ENCODE results near the gene MED10. TPM values are rescaled to one million over a fixed set of nuclear protein-coding genes. Genes with fewer than 3 reads are reported as not detected.
A peak's percentile ranks its signal among the peaks of the same experiment; 100 is the strongest.

Gene MED10
- total and polyA plus RNA-seq, 5 experiments from 2014 or later: 70.0 to 108 (median 101) TPM

DNA sequence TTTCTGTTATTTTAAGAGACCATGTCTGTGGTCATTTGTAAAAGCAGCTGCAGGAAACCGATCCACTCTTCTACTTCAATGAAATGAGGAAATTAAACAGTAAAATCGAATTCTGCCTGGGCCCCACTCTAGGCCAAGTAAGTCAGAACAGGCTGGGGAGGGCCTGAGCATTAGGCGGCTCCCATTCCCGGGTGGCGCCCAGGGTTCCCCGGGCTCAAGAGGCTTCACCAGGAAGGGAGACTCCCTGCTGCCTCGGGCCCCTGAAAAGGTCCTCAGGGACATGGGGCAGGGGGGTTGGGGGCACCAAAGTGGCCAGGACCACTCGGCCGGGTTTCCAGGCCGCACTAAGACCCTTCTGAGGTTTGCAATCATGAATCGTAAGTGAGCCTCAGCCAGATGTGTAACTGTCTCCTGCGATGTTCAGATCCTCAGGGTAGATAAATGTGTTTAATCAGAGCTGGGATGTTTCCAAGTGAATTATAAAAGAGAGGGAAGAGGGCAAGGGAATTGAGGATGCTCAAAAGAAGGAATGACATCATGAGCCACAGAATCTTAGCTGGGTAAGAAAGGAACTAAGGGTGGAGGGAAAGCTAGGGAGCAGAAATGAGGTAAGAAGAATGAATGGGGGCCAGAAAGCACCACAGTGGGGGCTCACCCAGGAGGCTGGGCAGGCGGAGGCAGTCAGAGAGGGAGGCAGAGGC is 24.6 kb downstream of the MED10 start:
- Mint-ChIP-seq H3K36me3 (peaks cover 0 to 8% (median 3%) of the 10 kb centered on the region in 3 donors), H3K4me1 (peaks cover 0 to 13% (median 6%) of the 10 kb centered on the region in 4 donors), H3K27ac (peak overlapping the region in 5 of 10 donors; percentile 41 to 73 (median 67)), H3K4me3 (no peak overlapping the region), H3K27me3 (no peaks in the 10 kb centered on the region), H3K9me3 (no peaks in the 10 kb centered on the region)
- POLR2A ChIA-PET: no interaction called here
- no peak for ATAC-seq
- no peak for DNase-seq

DNA sequence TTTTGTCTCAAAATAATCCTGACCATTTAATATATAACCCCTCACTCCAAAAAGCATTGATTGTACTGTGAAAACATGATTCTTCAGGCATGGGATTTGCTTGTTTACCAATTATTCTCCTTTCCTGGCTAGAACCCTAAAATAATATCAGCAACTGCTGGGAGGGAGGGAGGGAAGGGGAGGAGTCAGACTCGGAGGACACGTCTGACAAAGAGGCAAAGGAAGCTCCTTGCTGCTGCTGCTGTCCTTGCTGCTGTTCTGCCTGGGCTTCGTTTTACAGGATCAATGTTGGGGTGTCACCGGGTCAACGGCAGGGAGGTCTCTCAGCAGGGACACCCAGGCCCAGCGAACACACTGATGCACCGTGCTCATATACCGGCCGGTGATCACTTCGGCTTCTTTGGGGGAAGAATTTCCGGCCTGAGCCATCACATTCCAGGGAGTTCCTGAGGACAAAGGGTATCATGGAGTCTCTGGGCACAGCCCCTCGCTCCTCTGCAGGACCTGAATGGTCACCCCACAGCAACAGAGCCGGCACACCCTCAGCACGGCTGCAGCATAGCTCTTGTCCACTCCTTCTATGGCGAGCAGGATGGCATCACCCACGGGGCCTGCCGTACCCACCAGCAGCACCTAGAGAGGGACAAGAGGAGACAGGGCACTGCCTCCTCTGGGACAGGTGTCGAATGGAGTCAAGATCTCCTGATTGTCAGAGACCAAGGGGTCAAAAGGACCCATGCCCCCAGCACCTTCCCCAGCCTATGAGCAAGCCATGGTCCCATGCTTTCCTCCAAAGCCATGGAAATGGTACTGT is 27.9 kb downstream of the MED10 start:
- H3K36me3 Mint-ChIP-seq: no peaks in the 10 kb centered on the region
- no peaks in the 10 kb centered on the region for H3K9me3 Mint-ChIP-seq
- peaks cover 0 to 2% (median 0%) of the 10 kb centered on the region in 5 donors for H3K27me3 Mint-ChIP-seq
- H3K27ac Mint-ChIP-seq: no peak overlapping the region
- H3K4me1 Mint-ChIP-seq: peaks cover 0 to 13% (median 5%) of the 10 kb centered on the region in 4 donors
- H3K4me3 Mint-ChIP-seq: no peak overlapping the region
- DNase-seq: no peak
- POLR2A ChIA-PET: no interaction called here
- ATAC-seq: no peak

DNA sequence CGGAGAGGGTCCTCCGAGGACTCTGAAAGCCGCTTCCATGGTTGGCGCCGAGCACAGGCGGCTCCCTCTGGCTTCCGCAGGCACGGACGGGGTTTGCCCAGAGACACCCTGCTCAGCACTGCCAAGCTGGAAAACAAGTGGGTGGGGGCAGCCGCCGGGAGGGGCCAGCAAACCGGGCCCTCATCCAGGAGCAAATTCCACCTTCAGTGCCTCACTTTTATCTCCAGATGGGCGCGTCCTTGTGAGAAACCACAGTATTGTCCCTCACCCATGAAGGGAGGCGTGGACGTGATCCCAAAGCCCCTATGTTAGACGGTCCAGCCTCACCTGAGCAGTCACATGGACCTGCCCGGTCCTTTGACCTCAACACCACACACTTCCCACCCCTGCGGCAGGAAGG is 29.0 kb downstream of the MED10 start:
- H3K4me3 Mint-ChIP-seq: no peak overlapping the region
- peaks cover 0 to 13% (median 6%) of the 10 kb centered on the region in 4 donors for H3K4me1 Mint-ChIP-seq
- no peaks in the 10 kb centered on the region for H3K36me3 Mint-ChIP-seq
- H3K27me3 Mint-ChIP-seq: peaks cover 0 to 3% (median 0%) of the 10 kb centered on the region in 5 donors
- POLR2A ChIA-PET: no interaction called here
- peak overlapping the region in 1 of 10 donors; percentile 33 for H3K27ac Mint-ChIP-seq
- no peak for DNase-seq
- ATAC-seq: no peak
- H3K9me3 Mint-ChIP-seq: no peaks in the 10 kb centered on the region

DNA sequence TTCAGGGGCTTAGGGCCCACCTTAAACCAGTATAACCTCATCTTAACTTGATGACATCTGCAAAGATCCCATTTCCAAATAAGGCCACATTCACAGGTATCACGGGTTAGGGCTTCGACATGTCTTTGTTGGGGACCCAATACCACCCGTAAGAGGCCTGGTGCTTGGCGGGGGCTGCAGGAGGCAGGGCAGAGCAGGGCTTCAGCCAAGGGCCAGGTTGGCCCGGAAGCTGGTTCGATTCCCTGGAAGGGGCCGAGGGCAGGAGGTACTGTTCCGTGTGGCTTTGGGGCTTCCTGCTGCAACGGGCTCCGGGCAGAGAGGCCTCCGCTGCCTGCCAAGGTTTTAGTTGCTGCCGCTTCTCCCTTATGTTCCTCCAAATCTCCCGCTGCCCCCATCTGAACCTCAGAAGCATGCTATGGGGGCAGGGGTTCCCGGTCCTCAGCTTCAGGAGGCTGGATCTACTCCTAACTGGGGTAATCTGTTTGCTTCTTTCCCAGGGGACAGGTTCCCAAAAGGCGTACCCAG is 29.8 kb downstream of the MED10 start:
- Mint-ChIP-seq H3K4me1 (peaks cover 0 to 13% (median 6%) of the 10 kb centered on the region in 4 donors), H3K4me3 (no peak overlapping the region), H3K27me3 (peaks cover 0 to 3% (median 0%) of the 10 kb centered on the region in 5 donors), H3K9me3 (no peaks in the 10 kb centered on the region), H3K36me3 (no peaks in the 10 kb centered on the region), H3K27ac (no peak overlapping the region)
- ATAC-seq: no peak
- POLR2A ChIA-PET: no interaction called here
- no peak for DNase-seq

DNA sequence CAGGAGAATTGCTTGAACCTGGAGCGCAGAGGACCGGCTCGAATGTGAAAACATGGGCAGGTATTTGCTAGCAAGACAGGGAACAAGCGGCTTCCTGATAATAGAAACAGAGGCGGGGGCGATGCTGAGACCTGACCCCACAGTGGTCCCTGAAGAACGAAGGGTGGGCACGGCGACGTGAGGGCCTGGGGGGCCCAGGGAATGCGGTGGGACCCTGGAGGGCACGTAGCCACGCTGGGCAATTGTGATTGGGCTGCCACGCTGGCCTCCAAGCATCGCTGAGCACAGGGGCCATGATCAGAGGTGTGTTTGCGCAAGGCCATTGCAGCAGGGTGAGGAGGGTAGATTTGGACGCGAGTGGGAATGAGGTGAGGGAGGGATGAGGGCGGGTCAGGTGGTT is 30.7 kb downstream of the MED10 start:
- Mint-ChIP-seq H3K9me3 (no peaks in the 10 kb centered on the region), H3K27me3 (peaks cover 0 to 3% (median 0%) of the 10 kb centered on the region in 5 donors), H3K4me1 (peaks cover 0 to 13% (median 6%) of the 10 kb centered on the region in 4 donors), H3K27ac (peak overlapping the region in 1 of 10 donors; percentile 73), H3K4me3 (no peak overlapping the region), H3K36me3 (no peaks in the 10 kb centered on the region)
- DNase-seq (no peak), ATAC-seq (no peak)
- POLR2A ChIA-PET: no interaction called here

DNA sequence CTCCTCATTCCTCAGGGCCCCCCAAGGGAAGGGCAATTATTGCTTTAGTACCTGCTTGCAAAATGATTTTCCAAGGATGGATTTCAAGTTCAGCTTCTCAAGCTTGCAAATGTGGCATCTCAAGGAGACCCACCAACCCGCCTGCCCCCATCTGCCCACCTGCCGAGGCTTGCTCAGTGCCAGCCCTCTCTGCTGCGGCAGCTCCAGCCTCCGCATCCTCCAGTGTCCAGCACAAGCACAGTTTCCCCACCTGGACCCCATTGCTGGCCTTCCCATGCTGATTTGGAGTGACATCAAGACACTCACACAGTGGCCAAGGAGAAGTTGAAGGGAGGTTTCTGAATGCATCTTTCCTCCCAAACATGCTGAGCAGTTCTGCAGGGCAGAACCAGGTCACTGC is 31.2 kb downstream of the MED10 start:
- H3K27me3 Mint-ChIP-seq: peaks cover 0 to 3% (median 0%) of the 10 kb centered on the region in 5 donors
- no peaks in the 10 kb centered on the region for H3K36me3 Mint-ChIP-seq
- no peak overlapping the region for H3K4me3 Mint-ChIP-seq
- peaks cover 0 to 11% (median 4%) of the 10 kb centered on the region in 4 donors for H3K4me1 Mint-ChIP-seq
- POLR2A ChIA-PET: no interaction called here
- H3K9me3 Mint-ChIP-seq: no peaks in the 10 kb centered on the region
- no peak overlapping the region for H3K27ac Mint-ChIP-seq
- no peak for DNase-seq
- no peak for ATAC-seq

DNA sequence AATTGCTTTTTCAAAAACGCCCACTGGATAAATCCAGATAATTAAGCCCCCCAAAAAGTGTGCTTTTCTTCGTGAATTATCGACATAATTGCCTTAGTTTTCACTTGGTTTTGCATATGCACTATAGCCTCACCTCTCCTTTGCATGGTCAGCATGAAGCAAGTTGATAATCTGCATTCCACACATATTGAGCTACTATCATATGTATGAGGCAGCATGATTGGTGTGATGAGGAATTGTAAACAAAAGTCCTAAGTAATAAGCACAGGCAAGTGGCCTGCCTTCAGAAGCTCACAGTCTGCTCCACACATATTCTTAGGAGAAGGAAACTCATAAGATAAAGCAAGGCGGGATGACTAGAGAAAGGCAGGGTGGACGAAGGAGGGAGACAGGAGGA is 33.8 kb downstream of the MED10 start:
- H3K27me3 Mint-ChIP-seq: peaks cover 0 to 3% (median 0%) of the 10 kb centered on the region in 5 donors
- no peak overlapping the region for H3K27ac Mint-ChIP-seq
- POLR2A ChIA-PET: no interaction called here
- H3K9me3 Mint-ChIP-seq: no peaks in the 10 kb centered on the region
- no peaks in the 10 kb centered on the region for H3K36me3 Mint-ChIP-seq
- no peak for DNase-seq
- no peak overlapping the region for H3K4me3 Mint-ChIP-seq
- peaks cover 0 to 4% (median 0%) of the 10 kb centered on the region in 4 donors for H3K4me1 Mint-ChIP-seq
- no peak for ATAC-seq

DNA sequence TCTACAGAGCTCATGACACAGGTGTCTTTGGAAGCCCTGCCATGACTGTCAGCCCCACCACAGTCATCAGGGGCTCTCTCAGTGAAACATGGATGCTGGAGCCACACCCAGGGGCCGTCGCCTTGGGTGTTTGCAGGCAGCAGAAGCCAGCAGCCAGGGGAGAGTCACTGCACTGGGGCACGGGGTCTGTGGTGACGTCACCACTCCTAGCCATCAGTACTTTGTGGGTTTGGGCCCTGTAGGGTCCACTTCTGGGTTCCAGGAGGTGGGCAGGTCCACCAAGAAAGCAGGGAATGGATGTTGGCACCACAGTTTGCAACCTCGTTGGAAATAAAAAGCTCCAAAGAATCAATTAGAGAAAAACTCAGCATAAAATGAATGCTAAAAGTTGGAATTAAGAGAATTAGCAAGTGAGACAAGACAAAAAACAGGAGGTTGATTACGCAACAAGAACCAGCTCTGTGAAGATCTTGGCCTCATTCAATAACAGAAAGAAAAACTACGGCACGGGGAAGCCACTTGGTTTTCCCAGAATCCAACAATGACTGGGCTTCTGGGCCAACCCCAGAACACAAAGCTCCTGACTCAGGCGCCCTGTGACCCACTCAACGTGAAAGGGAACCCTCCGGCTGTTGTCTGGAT is 34.3 kb downstream of the MED10 start:
- H3K4me3 Mint-ChIP-seq: no peak overlapping the region
- peaks cover 0 to 4% (median 0%) of the 10 kb centered on the region in 4 donors for H3K4me1 Mint-ChIP-seq
- peaks cover 0 to 3% (median 0%) of the 10 kb centered on the region in 5 donors for H3K27me3 Mint-ChIP-seq
- ATAC-seq (no peak), DNase-seq (no peak)
- no peaks in the 10 kb centered on the region for H3K9me3 Mint-ChIP-seq
- POLR2A ChIA-PET: no interaction called here
- H3K27ac Mint-ChIP-seq: no peak overlapping the region
- H3K36me3 Mint-ChIP-seq: no peaks in the 10 kb centered on the region

DNA sequence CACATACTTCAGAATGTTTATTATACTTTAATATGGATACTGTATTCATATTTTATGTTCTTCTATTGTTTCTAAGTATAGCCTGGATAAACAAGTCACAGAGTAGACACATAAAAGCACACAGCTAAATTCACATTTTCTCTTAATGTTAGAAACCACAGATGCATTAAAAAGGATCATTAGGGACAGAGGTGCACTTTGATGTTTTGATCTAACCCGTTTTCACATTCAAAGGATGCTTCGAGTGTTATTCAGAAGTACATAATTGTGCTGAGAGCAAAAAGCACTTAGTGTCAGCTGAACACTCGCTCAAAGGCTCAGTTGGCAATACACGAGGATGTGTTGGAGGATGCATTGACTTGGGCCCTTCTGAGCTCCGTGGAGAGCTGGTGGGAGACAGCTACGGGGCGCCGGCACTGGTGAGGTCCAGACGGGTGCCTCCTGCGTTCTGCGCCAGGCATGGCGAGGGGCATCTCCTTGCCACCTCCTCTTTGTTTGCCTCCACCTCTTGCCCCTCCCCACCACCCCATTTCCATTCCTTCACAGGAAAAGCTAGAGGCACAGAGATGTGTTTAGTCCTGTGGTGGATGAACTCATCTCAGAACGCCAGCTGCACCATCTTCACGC is 35.5 kb downstream of the MED10 start:
- POLR2A ChIA-PET: no interaction called here
- no peaks in the 10 kb centered on the region for H3K9me3 Mint-ChIP-seq
- no peak overlapping the region for H3K27ac Mint-ChIP-seq
- H3K27me3 Mint-ChIP-seq: peaks cover 0 to 3% (median 0%) of the 10 kb centered on the region in 5 donors
- DNase-seq (no peak), ATAC-seq (no peak)
- H3K36me3 Mint-ChIP-seq: no peaks in the 10 kb centered on the region
- H3K4me3 Mint-ChIP-seq: no peak overlapping the region
- peaks cover 0 to 4% (median 0%) of the 10 kb centered on the region in 4 donors for H3K4me1 Mint-ChIP-seq

DNA sequence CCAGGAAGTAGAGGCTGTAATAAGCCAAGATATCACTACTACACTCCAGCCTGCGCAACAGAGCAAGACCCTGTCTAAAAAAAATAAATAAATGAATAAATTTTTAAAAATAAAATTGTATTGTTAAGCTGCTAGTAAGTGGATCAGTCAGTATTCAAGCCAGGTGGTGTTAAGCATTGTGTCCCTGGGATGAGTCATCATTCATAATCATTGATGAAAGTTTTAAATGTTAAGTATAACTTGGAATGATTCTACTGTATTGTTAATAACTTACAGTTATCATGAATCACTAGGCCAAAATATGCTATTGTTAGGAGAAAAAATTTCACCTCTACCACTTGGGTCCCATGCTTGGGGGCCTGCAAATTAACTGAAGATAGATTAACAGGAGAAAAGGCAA is 38.2 kb downstream of the MED10 start:
- no peak overlapping the region for H3K27ac Mint-ChIP-seq
- H3K4me3 Mint-ChIP-seq: no peak overlapping the region

DNA sequence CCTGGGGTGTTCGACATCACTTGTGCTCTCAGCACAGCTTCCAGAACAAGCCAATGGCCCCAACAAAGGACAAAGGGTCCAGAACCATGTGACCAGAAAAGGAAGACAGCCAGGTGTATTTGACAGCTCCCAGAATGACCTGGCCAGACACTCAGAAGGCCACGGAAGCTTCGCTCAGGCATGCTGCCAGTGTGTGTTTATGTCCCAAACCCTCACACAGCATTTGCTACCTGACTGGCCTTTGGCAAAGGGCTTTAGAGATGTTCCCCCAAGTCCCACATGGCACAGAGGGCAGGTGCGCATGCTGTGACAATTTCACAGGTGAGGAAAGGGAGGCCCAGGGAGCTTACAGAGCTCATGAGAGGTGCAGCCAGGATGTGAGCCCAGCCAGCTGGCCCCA is 39.5 kb downstream of the MED10 start:
- no peak for ATAC-seq
- Mint-ChIP-seq H3K4me3 (no peak overlapping the region), H3K27me3 (no peaks in the 10 kb centered on the region), H3K27ac (no peak overlapping the region), H3K9me3 (no peaks in the 10 kb centered on the region), H3K36me3 (peaks cover 3 to 8% (median 5%) of the 10 kb centered on the region in 3 donors), H3K4me1 (peaks cover 0 to 1% (median 0%) of the 10 kb centered on the region in 4 donors)
- POLR2A ChIA-PET: no interaction called here
- DNase-seq: no peak

More for the DNA sequence above, 38.2 kb downstream of the MED10 start:
- POLR2A ChIA-PET: interaction anchor here (0.6 kb wide), 1 partner anchor 886 kb away, joined by 3 read pairs; no protein-coding TSS in a partner anchor
- ATAC-seq (no peak), DNase-seq (no peak)
- H3K36me3 Mint-ChIP-seq: peaks cover 0 to 3% (median 0%) of the 10 kb centered on the region in 3 donors
- no peaks in the 10 kb centered on the region for H3K9me3 Mint-ChIP-seq
- H3K4me1 Mint-ChIP-seq: peaks cover 0 to 3% (median 0%) of the 10 kb centered on the region in 4 donors
- no peaks in the 10 kb centered on the region for H3K27me3 Mint-ChIP-seq

DNA sequence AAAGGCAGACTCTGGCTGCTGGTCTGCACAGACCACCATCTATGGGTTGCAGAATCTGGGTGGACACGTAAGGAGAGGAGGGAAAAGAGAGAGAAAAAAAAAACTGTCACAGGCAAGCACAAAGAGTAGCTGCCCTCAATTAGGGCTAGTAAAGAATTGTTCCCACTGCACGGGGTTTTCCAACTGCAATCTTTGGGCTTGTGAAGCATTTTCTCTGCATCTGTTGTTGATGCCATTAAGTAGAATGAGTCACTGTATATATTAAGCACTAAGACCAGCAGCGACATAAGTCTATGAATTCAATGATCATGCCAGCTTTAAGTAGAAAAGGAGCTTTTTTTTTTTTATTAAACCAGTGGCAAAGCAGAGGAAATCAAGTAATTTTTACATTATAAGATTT is 40.2 kb downstream of the MED10 start:
- peaks cover 8 to 16% (median 11%) of the 10 kb centered on the region in 3 donors for H3K36me3 Mint-ChIP-seq
- H3K27me3 Mint-ChIP-seq: no peaks in the 10 kb centered on the region
- H3K9me3 Mint-ChIP-seq: no peaks in the 10 kb centered on the region
- no peak for DNase-seq
- H3K4me3 Mint-ChIP-seq: no peak overlapping the region
- peaks cover 0 to 1% (median 0%) of the 10 kb centered on the region in 4 donors for H3K4me1 Mint-ChIP-seq
- H3K27ac Mint-ChIP-seq: no peak overlapping the region
- POLR2A ChIA-PET: no interaction called here
- no peak for ATAC-seq

Data from naive thymus-derived CD8-positive, alpha-beta T cell (primary cell).